Activated T-helper 2 cell treated with anti-CD3 and anti-CD28 coated beads, Interferon-gamma antibody, Interleukin-2, Interleukin-4, amounts not matched to agents 10 μg/mL and 5 μg/mL and 100 μg/mL, durations not matched to agents 14 hours and 24 hours and 36 hours (primary cell): Measurements from ENCODE around the gene TLL1. TPM values are rescaled to one million over a fixed set of nuclear protein-coding genes. Genes with fewer than 3 reads are reported as not detected.

ENCODE experiments used
- DNase-seq: peaks from one replicate; pipeline ENCODE4 v3.0.0; 2021; ENCODE audit warnings: low spot score
- H3K27ac Mint-ChIP-seq: one replicate; pipeline ENCODE4 v1.8.0; 2021; ENCODE audit warnings: mixed read lengths
- H3K27me3 Mint-ChIP-seq: one replicate; pipeline ENCODE4 v1.8.0; 2021; ENCODE audit warnings: low read depth, mixed read lengths
- H3K36me3 Mint-ChIP-seq: one replicate; pipeline ENCODE4 v1.8.0; 2021; ENCODE audit warnings: low read depth, mixed read lengths
- H3K4me1 Mint-ChIP-seq: one replicate; pipeline ENCODE4 v1.8.0; 2021; ENCODE audit warnings: low read depth, mixed read lengths
- H3K4me3 Mint-ChIP-seq: one replicate; pipeline ENCODE4 v1.8.0; 2021; ENCODE audit warnings: low read depth, mild to moderate bottlenecking, moderate library complexity, mixed read lengths
- H3K9me3 Mint-ChIP-seq: one replicate; pipeline ENCODE4 v1.8.0; 2021; ENCODE audit warnings: mixed read lengths
- intact Hi-C: fragments of 100-400 bp; cut with micrococcal nuclease; formaldehyde crosslinking; loops from one replicate; pipeline ENCODE4 v1.15.1; 2023
- total RNA-seq: library from RNA; stranded (reverse); gene quantifications from 2 replicates; pipeline ENCODE4 v1.2.3, GENCODE V29; 2022

The TLL1 gene
- total RNA-seq, 1 donor from 2014 or later = not detected

- no peak overlapping the region for H3K27ac Mint-ChIP-seq
- H3K4me1 Mint-ChIP-seq = no peaks in the 10 kb centered on the region
- H3K4me3 Mint-ChIP-seq = no peak overlapping the region
- no peaks in the 10 kb centered on the region for H3K27me3 Mint-ChIP-seq
- intact Hi-C loops = no loop called here
- DNase-seq = no peak
- H3K9me3 Mint-ChIP-seq = no peaks in the 10 kb centered on the region
- H3K36me3 Mint-ChIP-seq = no peaks in the 10 kb centered on the region
Measured at GRCh38 chr4:166003811-166004210, 130.8 kb downstream of the TLL1 start.

DNA sequence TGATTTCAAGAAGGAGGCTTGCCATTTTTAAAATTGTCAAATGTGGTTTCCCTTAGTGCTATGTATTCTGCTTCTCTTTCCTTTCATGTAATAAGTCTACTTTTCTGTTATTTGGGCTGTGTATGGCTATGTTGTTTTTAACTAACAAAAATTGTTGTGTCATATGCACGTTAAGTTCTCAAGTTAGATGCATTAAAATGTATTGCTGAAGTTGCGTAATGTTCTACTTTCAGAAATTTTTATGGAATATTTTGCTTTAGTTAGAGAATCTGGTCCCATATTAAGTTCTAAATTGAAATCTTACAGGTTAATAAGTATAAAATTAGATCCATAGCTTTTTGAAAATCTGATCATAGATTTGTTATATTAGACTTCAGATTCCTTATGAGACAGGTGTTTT lies 133.2 kb downstream of the TLL1 start:
- H3K4me3 Mint-ChIP-seq = no peak overlapping the region
- no peaks in the 10 kb centered on the region for H3K9me3 Mint-ChIP-seq
- H3K27me3 Mint-ChIP-seq = no peaks in the 10 kb centered on the region
- DNase-seq = no peak
- no peaks in the 10 kb centered on the region for H3K4me1 Mint-ChIP-seq
- no peaks in the 10 kb centered on the region for H3K36me3 Mint-ChIP-seq
- intact Hi-C loops = no loop called here
- H3K27ac Mint-ChIP-seq = no peak overlapping the region

- Mint-ChIP-seq H3K4me3 (no peak overlapping the region), H3K27me3 (no peaks in the 10 kb centered on the region), H3K27ac (no peak overlapping the region), H3K9me3 (no peaks in the 10 kb centered on the region), H3K36me3 (no peaks in the 10 kb centered on the region), H3K4me1 (no peaks in the 10 kb centered on the region)
- intact Hi-C loops = no loop called here
- no peak for DNase-seq
Measured at GRCh38 chr4:166008510-166008909, 135.5 kb downstream of the TLL1 start.

- Mint-ChIP-seq H3K27me3 (no peaks in the 10 kb centered on the region), H3K9me3 (no peaks in the 10 kb centered on the region), H3K4me1 (no peaks in the 10 kb centered on the region), H3K27ac (no peak overlapping the region), H3K4me3 (no peak overlapping the region), H3K36me3 (no peaks in the 10 kb centered on the region)
- DNase-seq = no peak
- intact Hi-C loops = no loop called here
Measured at GRCh38 chr4:166012129-166013030, 139.3 kb downstream of the TLL1 start.

DNA sequence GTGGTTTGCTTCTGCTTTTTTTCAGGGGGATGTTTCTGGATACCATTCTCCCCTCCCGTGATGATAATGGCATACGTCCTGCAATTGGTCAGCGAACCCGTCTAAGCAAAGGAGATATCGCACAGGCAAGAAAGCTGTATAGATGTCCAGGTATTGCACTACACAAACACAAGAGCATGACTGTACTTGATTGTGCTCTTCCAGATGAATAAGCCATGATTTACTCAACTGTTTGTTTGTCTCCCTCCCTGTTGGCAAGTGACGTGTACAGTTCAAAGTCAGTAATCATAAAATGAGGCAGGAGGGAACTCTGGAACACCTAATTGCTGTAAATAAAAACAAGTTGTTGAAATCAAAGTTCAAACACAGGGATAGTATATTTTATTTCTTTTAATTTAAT lies 141.4 kb downstream of the TLL1 start:
- Mint-ChIP-seq H3K9me3 (no peaks in the 10 kb centered on the region), H3K27ac (no peak overlapping the region), H3K4me3 (no peak overlapping the region), H3K4me1 (no peaks in the 10 kb centered on the region), H3K36me3 (no peaks in the 10 kb centered on the region), H3K27me3 (no peaks in the 10 kb centered on the region)
- DNase-seq = no peak
- intact Hi-C loops = no loop called here

DNA sequence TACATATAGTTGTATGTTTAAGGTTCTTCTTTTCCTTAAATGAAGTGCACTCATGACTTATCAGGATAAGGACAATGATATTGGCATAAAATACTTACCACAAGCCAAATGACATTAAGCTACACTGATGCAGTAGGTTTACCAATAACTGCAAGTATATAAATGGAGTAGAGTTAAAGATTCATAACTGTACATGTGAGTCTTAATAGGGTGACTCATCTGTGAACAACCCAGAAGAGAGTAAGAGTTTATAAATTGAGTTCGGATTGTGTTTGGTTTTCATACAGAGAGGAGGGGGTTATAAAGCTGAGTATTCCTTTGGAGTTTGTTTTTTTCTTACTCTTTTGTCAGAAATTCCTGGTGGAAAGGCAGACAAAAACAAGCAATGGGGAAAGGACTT lies 144.8 kb downstream of the TLL1 start:
- H3K9me3 Mint-ChIP-seq = no peaks in the 10 kb centered on the region
- H3K27me3 Mint-ChIP-seq = no peaks in the 10 kb centered on the region
- DNase-seq = no peak
- H3K4me1 Mint-ChIP-seq = no peaks in the 10 kb centered on the region
- H3K4me3 Mint-ChIP-seq = no peak overlapping the region
- no peak overlapping the region for H3K27ac Mint-ChIP-seq
- H3K36me3 Mint-ChIP-seq = no peaks in the 10 kb centered on the region
- intact Hi-C loops = no loop called here

GRCh38 chr4:166019441-166020220 lies 146.6 kb downstream of the TLL1 start:
- Mint-ChIP-seq H3K9me3 (no peaks in the 10 kb centered on the region), H3K36me3 (no peaks in the 10 kb centered on the region), H3K4me1 (no peaks in the 10 kb centered on the region), H3K27ac (no peak overlapping the region), H3K4me3 (no peak overlapping the region), H3K27me3 (no peaks in the 10 kb centered on the region)
- no peak for DNase-seq
- intact Hi-C loops = no loop called here

GRCh38 chr4:166021617-166022016 lies 148.6 kb downstream of the TLL1 start:
- no peak for DNase-seq
- H3K36me3 Mint-ChIP-seq = no peaks in the 10 kb centered on the region
- H3K27me3 Mint-ChIP-seq = no peaks in the 10 kb centered on the region
- no peak overlapping the region for H3K4me3 Mint-ChIP-seq
- no peaks in the 10 kb centered on the region for H3K4me1 Mint-ChIP-seq
- intact Hi-C loops = no loop called here
- no peak overlapping the region for H3K27ac Mint-ChIP-seq
- H3K9me3 Mint-ChIP-seq = no peaks in the 10 kb centered on the region

- intact Hi-C loops = no loop called here
- Mint-ChIP-seq H3K27ac (no peak overlapping the region), H3K9me3 (no peaks in the 10 kb centered on the region), H3K27me3 (no peaks in the 10 kb centered on the region), H3K36me3 (no peaks in the 10 kb centered on the region), H3K4me1 (no peaks in the 10 kb centered on the region), H3K4me3 (no peak overlapping the region)
- no peak for DNase-seq
Measured at GRCh38 chr4:166034965-166035364, 161.9 kb downstream of the TLL1 start.

- H3K4me1 Mint-ChIP-seq = no peaks in the 10 kb centered on the region
- no peak for DNase-seq
- no peaks in the 10 kb centered on the region for H3K36me3 Mint-ChIP-seq
- no peaks in the 10 kb centered on the region for H3K9me3 Mint-ChIP-seq
- no peak overlapping the region for H3K27ac Mint-ChIP-seq
- H3K4me3 Mint-ChIP-seq = no peak overlapping the region
- H3K27me3 Mint-ChIP-seq = no peaks in the 10 kb centered on the region
- intact Hi-C loops = no loop called here
Measured at GRCh38 chr4:166039822-166040221, 166.8 kb downstream of the TLL1 start.

DNA sequence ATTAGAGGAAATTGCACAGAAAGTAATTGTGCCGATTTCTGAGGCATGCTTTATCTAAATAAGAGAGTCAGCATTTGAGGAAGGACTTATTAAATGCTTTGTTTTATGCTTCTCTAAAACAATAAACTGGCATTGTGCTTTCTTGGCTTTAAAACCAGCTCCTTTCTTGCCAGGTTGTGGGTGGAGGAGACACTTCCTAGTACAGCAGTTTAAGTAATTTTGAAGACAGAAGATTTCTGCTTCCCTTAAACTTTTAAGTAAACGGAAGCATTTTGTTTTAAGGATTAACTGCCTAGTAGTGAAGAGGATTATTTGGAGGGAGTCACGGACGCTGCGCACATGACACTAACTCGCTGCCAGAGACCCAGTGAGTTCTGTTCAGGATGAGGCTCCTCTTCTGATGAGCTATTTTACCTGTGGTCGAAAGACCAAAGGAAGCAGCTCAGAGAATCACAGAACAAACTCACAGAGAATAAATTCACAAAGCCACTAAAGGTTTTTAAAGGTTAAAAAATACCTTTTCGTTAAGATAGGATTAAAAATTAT lies 169.5 kb downstream of the TLL1 start:
- DNase-seq = no peak
- Mint-ChIP-seq H3K27me3 (no peaks in the 10 kb centered on the region), H3K9me3 (no peaks in the 10 kb centered on the region), H3K27ac (no peak overlapping the region), H3K4me1 (no peaks in the 10 kb centered on the region), H3K36me3 (no peaks in the 10 kb centered on the region), H3K4me3 (no peak overlapping the region)
- intact Hi-C loops = no loop called here

DNA sequence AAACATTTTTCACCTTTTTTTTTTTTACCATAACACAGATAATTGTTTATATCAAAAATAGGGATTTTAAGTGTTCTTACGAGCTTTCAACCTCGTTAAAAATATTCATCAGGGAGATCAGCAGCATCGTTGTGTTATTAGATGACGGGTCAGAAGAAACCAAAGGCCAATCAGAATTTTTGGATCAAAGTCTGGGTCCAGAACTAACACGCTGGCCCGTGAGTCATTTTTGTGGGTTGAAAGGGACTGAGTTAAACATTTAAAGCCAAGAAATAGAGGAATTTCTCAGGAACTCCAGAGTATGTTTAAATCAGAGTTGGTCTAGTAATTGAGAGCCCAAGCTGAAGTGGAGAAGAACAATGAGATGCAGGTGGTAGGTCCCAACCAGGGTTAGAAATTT lies 170.8 kb downstream of the TLL1 start:
- no peak overlapping the region for H3K4me3 Mint-ChIP-seq
- DNase-seq = no peak
- no peaks in the 10 kb centered on the region for H3K4me1 Mint-ChIP-seq
- H3K27me3 Mint-ChIP-seq = no peaks in the 10 kb centered on the region
- intact Hi-C loops = no loop called here
- H3K9me3 Mint-ChIP-seq = no peaks in the 10 kb centered on the region
- H3K27ac Mint-ChIP-seq = no peak overlapping the region
- no peaks in the 10 kb centered on the region for H3K36me3 Mint-ChIP-seq

- intact Hi-C loops = no loop called here
Measured at GRCh38 chr4:166044871-166045270, 171.8 kb downstream of the TLL1 start.

More at GRCh38 chr4:166044871-166045270, 171.8 kb downstream of the TLL1 start:
- no peaks in the 10 kb centered on the region for H3K4me1 Mint-ChIP-seq
- H3K27me3 Mint-ChIP-seq = no peaks in the 10 kb centered on the region
- no peak overlapping the region for H3K27ac Mint-ChIP-seq
- no peaks in the 10 kb centered on the region for H3K36me3 Mint-ChIP-seq
- H3K9me3 Mint-ChIP-seq = no peaks in the 10 kb centered on the region
- H3K4me3 Mint-ChIP-seq = no peak overlapping the region
- DNase-seq = no peak
